Cardiac fibroblast (primary cell): ENCODE measurements around the gene SEZ6.

Experiments used
- DNase-seq, 2 donors: peaks; one replicate each; pipeline versions ENCODE4 v3.0.0 to v3.0.0-alpha.2; 2010; ENCODE audit warnings: low read depth in 2 of 2
- H3K4me3 ChIP-seq, 2 donors: replicated peaks in 1 of 2; 1 replicate in 1 of 2; 2 replicates in 1 of 2; pipeline ENCODE4 v1.5.1; 2011; ENCODE audit warnings: low read depth in 2 of 2, low read length in 2 of 2, mild to moderate bottlenecking in 2 of 2, moderate library complexity in 1 of 2
- CTCF ChIP-seq: IDR thresholded peaks from one replicate; pipeline ENCODE4 v1.5.1; 2011; ENCODE audit warnings: low read depth, mild to moderate bottlenecking, low read length, inconsistent platforms

SEZ6 gene

GRCh38 chr17:29048440-29049368 is 42.9 kb upstream of the SEZ6 start:
- no peak overlapping the region for H3K4me3 ChIP-seq
- no peak for TF ChIP-seq CTCF

GRCh38 chr17:29046473-29046839 is 40.6 kb upstream of the SEZ6 start:
- TF ChIP-seq CTCF = no peak
- H3K4me3 ChIP-seq = no peak overlapping the region
- no peak for DNase-seq

More at GRCh38 chr17:29048440-29049368, 42.9 kb upstream of the SEZ6 start:
- no peak for DNase-seq

GRCh38 chr17:29045734-29046472 is 40.1 kb upstream of the SEZ6 start:
- no peak overlapping the region for H3K4me3 ChIP-seq
- DNase-seq = no peak
- TF ChIP-seq CTCF = no peak

GRCh38 chr17:29045026-29045425 is 39.2 kb upstream of the SEZ6 start:
- DNase-seq = no peak
- H3K4me3 ChIP-seq = no peak overlapping the region
- no peak for TF ChIP-seq CTCF

GRCh38 chr17:29043539-29044145 is 37.8 kb upstream of the SEZ6 start:
- H3K4me3 ChIP-seq = no peak overlapping the region
- DNase-seq = no peak
- TF ChIP-seq CTCF = no peak

- no peak for TF ChIP-seq CTCF
- H3K4me3 ChIP-seq = no peak within 1 kb of the TSS
- DNase-seq = peak; percentile 12 to 77
Observed at GRCh38 chr17:29042679-29043538, 37.1 kb upstream of the SEZ6 start, which contains the start of gene PIPOX. PIPOX (plus strand) TSS chr17:29043141; CDS start chr17:29043226, 85 bp downstream.
